GM18868 (cell line): ENCODE results near the gene CTBP2.
A peak's percentile ranks its signal among the peaks of the same experiment; 100 is the strongest.

Experiments used
- ATAC-seq: cut with Tn5 transposase; IDR thresholded peaks from one replicate; pipeline ENCODE4 v1.9.1; 2021; ENCODE audit warnings: mild to moderate bottlenecking, moderate library complexity; ENCODE audit not compliant: unreplicated experiment

The CTBP2 gene

GRCh38 chr10:125159932-125160855 is at the start of gene CTBP2:
Gene CTBP2, minus strand, starts transcription at chr10:125160563.
- ATAC-seq, result no peak

GRCh38 chr10:125209591-125210355 is 49.4 kb upstream of the CTBP2 start:
- no peak for ATAC-seq

- ATAC-seq, result no peak
Observed at GRCh38 chr10:125208854-125209565, 48.6 kb upstream of the CTBP2 start.

- ATAC-seq, result no peak
Observed at GRCh38 chr10:125206623-125207022, 46.3 kb upstream of the CTBP2 start.

- ATAC-seq, result no peak
Observed at GRCh38 chr10:125205431-125205830, 45.1 kb upstream of the CTBP2 start.

- ATAC-seq, result no peak
Observed at GRCh38 chr10:125204400-125204799, 44.0 kb upstream of the CTBP2 start.

GRCh38 chr10:125203186-125203800 is 42.9 kb upstream of the CTBP2 start:
- ATAC-seq, result no peak

GRCh38 chr10:125201791-125202622 is 41.6 kb upstream of the CTBP2 start:
- ATAC-seq, result peak; percentile 22

- peak; percentile 93 for ATAC-seq
Observed at GRCh38 chr10:125201108-125201524, 40.8 kb upstream of the CTBP2 start.

GRCh38 chr10:125200396-125200795 is 40.0 kb upstream of the CTBP2 start:
- no peak for ATAC-seq

- no peak for ATAC-seq
Observed at GRCh38 chr10:125199270-125199669, 38.9 kb upstream of the CTBP2 start.

GRCh38 chr10:125194814-125195213 is 34.5 kb upstream of the CTBP2 start:
- no peak for ATAC-seq

GRCh38 chr10:125193306-125193877 is 33.0 kb upstream of the CTBP2 start:
- ATAC-seq, result no peak

- no peak for ATAC-seq
Observed at GRCh38 chr10:125192620-125193019, 32.3 kb upstream of the CTBP2 start.

GRCh38 chr10:125192005-125192404 is 31.6 kb upstream of the CTBP2 start:
- no peak for ATAC-seq

GRCh38 chr10:125190946-125191345 is 30.6 kb upstream of the CTBP2 start:
- ATAC-seq, result no peak

GRCh38 chr10:125190414-125190813 is 30.1 kb upstream of the CTBP2 start:
- no peak for ATAC-seq

GRCh38 chr10:125189162-125189561 is 28.8 kb upstream of the CTBP2 start:
- ATAC-seq, result no peak
